Sigmoid colon (tissue), 4 donors: Measurements from ENCODE around the gene PRDM16.

Experiments
- EP300 ChIP-seq, 4 donors: sonication (generic); formaldehyde crosslinking; IDR thresholded peaks; one replicate each; pipeline ENCODE4 v1.6.1; 2017; ENCODE audit warnings: antibody characterized with exemption in 4 of 4
- POLR2A ChIP-seq, 2 donors: fragments of 450-650 bp; IDR thresholded peaks; one replicate each; pipeline ENCODE4 v1.6.1; 2016; ENCODE audit warnings: antibody characterized with exemption in 2 of 2, mild to moderate bottlenecking in 2 of 2, moderate library complexity in 2 of 2
- TF ChIP-seq, protein P1 (sequence below), 4 experiments: fragments of 450-650 bp in 3 of 4; fragments of 200-600 bp in 1 of 4; IDR thresholded peaks; one replicate each; pipeline ENCODE4 v1.5.1; 2016 to 2019; ENCODE audit warnings: antibody characterized with exemption in 4 of 4, mild to moderate bottlenecking in 3 of 4, moderate library complexity in 2 of 4

GRCh38 chr1:3316340-3316943, 247.4 kb downstream of the PRDM16 start:
- TF ChIP-seq POLR2A (IDR thresholded peaks at IDR 0.05): no peak
- TF ChIP-seq, protein P1, sequence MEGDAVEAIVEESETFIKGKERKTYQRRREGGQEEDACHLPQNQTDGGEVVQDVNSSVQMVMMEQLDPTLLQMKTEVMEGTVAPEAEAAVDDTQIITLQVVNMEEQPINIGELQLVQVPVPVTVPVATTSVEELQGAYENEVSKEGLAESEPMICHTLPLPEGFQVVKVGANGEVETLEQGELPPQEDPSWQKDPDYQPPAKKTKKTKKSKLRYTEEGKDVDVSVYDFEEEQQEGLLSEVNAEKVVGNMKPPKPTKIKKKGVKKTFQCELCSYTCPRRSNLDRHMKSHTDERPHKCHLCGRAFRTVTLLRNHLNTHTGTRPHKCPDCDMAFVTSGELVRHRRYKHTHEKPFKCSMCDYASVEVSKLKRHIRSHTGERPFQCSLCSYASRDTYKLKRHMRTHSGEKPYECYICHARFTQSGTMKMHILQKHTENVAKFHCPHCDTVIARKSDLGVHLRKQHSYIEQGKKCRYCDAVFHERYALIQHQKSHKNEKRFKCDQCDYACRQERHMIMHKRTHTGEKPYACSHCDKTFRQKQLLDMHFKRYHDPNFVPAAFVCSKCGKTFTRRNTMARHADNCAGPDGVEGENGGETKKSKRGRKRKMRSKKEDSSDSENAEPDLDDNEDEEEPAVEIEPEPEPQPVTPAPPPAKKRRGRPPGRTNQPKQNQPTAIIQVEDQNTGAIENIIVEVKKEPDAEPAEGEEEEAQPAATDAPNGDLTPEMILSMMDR (IDR thresholded peaks at IDR 0.05): no peak
- TF ChIP-seq EP300 (IDR thresholded peaks at IDR 0.05): no peak
